Sigmoid colon (tissue), 7 donors: ENCODE results near the gene RBM19. TPM values are rescaled to one million over a fixed set of nuclear protein-coding genes. Genes with fewer than 3 reads are reported as not detected.

Experiments
- DNase-seq: peaks from one replicate; pipeline ENCODE4 v3.0.0-alpha.2; 2019
- H3K27ac ChIP-seq, 4 donors: fragments of 200-600 bp; sonication (generic); one replicate each; pipeline ENCODE4 v1.5.1; 2016 to 2019; ENCODE audit warnings: mild to moderate bottlenecking in 1 of 4
- H3K27me3 ChIP-seq, 3 donors: fragments of 200-600 bp; sonication (generic); one replicate each; pipeline ENCODE4 v1.5.1; 2019; ENCODE audit warnings: mild to moderate bottlenecking in 1 of 3
- H3K36me3 ChIP-seq, 4 donors: fragments of 200-600 bp; sonication (generic); one replicate each; pipeline ENCODE4 v1.5.1; 2016 to 2019
- H3K4me1 ChIP-seq, 4 donors: fragments of 200-600 bp; sonication (generic); one replicate each; pipeline ENCODE4 v1.5.1; 2017 to 2019
- H3K4me3 ChIP-seq, 4 donors: fragments of 200-600 bp; sonication (generic); one replicate each; pipeline ENCODE4 v1.5.1; 2017 to 2019; ENCODE audit warnings: mild to moderate bottlenecking in 2 of 4, moderate library complexity in 1 of 4
- H3K9me3 ChIP-seq, 4 donors: fragments of 200-600 bp in 3 of 4; sonication (generic) in 3 of 4; one replicate each; pipeline versions ENCODE4 v1.5.1 to v1.6.1; 2013 to 2019
- CTCF ChIP-seq, 4 experiments: fragments of 450-650 bp in 3 of 4; fragments of 200-600 bp in 1 of 4; IDR thresholded peaks; one replicate each; pipeline ENCODE4 v1.5.1; 2016 to 2019; ENCODE audit warnings: antibody characterized with exemption in 4 of 4, mild to moderate bottlenecking in 3 of 4, moderate library complexity in 2 of 4
- EP300 ChIP-seq, 4 donors: sonication (generic); formaldehyde crosslinking; IDR thresholded peaks; one replicate each; pipeline ENCODE4 v1.6.1; 2017; ENCODE audit warnings: antibody characterized with exemption in 4 of 4
- POLR2A ChIP-seq, 2 donors: fragments of 450-650 bp; IDR thresholded peaks; one replicate each; pipeline ENCODE4 v1.6.1; 2016; ENCODE audit warnings: antibody characterized with exemption in 2 of 2, mild to moderate bottlenecking in 2 of 2, moderate library complexity in 2 of 2
- POLR2AphosphoS5 ChIP-seq, 4 donors: sonication (generic); formaldehyde crosslinking; IDR thresholded peaks; one replicate each; pipeline ENCODE4 v1.6.1; 2017; ENCODE audit warnings: antibody characterized with exemption in 4 of 4
- WGBS, 2 donors: extraction: QIAGEN DNeasy Blood & Tissue Kit; methylation state at CpG; one replicate each; pipeline ENCODE4 v1.1.7; 2013; 5-methylcytosine and 5-hydroxymethylcytosine counted together
- intact Hi-C: fragments of 100-400 bp; cut with DNase I; formaldehyde crosslinking; loops from one replicate; pipeline ENCODE4 v1.15.1; 2023
- polyA plus RNA-seq, 3 donors: library from polyadenylated mRNA; stranded (reverse); fragments of 200-250 nt; gene quantifications; one replicate each; pipeline ENCODE4 v1.2.3, GENCODE V29; 2013
- total RNA-seq, 4 donors: library from RNA; depleted of rRNA; stranded (reverse); fragments of >200 nt; gene quantifications; one replicate each; pipeline ENCODE4 v1.1.0, GENCODE V29; 2016
- donor health status: healthy with polysubstance abuse.
- donor health status: Bipolar disorder and iron deficiency.
- donor health status: healthy.

Gene RBM19
- total and polyA plus RNA-seq, 7 donors: 5.3 to 42.7 (median 23.6) TPM

- H3K36me3 ChIP-seq: peaks cover 9 to 88% (median 53%) of the 10 kb centered on the region in 4 donors
- TF ChIP-seq EP300 (IDR thresholded peaks at IDR 0.05) (no peak), POLR2AphosphoS5 (IDR thresholded peaks at IDR 0.05) (no peak), POLR2A (IDR thresholded peaks at IDR 0.05) (no peak), CTCF (IDR thresholded peaks at IDR 0.05) (no peak)
- no peak for DNase-seq
- H3K9me3 ChIP-seq: no peaks in the 10 kb centered on the region
- H3K4me3 ChIP-seq: no peak overlapping the region
- no peaks in the 10 kb centered on the region for H3K27me3 ChIP-seq
- no peak overlapping the region for H3K27ac ChIP-seq
- H3K4me1 ChIP-seq: no peaks in the 10 kb centered on the region
- intact Hi-C loops: no loop called here
- 89 to 91% methylated on average over 3 of the region's 3 CpGs for WGBS, 2 donors
Measured at GRCh38 chr12:113921430-113921829, 44.7 kb downstream of the RBM19 start.

- H3K4me3 ChIP-seq: no peak overlapping the region
- 95 to 96% methylated on average over 5 of the region's 5 CpGs for WGBS, 2 donors
- H3K27ac ChIP-seq: no peak overlapping the region
- intact Hi-C loops: no loop called here
- H3K9me3 ChIP-seq: no peaks in the 10 kb centered on the region
- peaks cover 9 to 88% (median 46%) of the 10 kb centered on the region in 4 donors for H3K36me3 ChIP-seq
- no peak for TF ChIP-seq POLR2AphosphoS5 (IDR thresholded peaks at IDR 0.05)
- no peak for TF ChIP-seq EP300 (IDR thresholded peaks at IDR 0.05)
- H3K27me3 ChIP-seq: no peaks in the 10 kb centered on the region
- DNase-seq: no peak
- no peaks in the 10 kb centered on the region for H3K4me1 ChIP-seq
Measured at GRCh38 chr12:113919791-113920190, 46.3 kb downstream of the RBM19 start.

GRCh38 chr12:113918306-113918705 is 47.8 kb downstream of the RBM19 start:
- no peak for DNase-seq
- 88 to 96% methylated on average over 13 of the region's 13 CpGs for WGBS, 2 donors
- Histone ChIP-seq H3K27me3 (no peaks in the 10 kb centered on the region), H3K36me3 (peaks cover 2 to 78% (median 41%) of the 10 kb centered on the region in 4 donors), H3K27ac (no peak overlapping the region), H3K9me3 (no peaks in the 10 kb centered on the region), H3K4me3 (no peak overlapping the region), H3K4me1 (no peaks in the 10 kb centered on the region)
- no peak for TF ChIP-seq POLR2AphosphoS5 (IDR thresholded peaks at IDR 0.05)
- no peak for TF ChIP-seq CTCF (IDR thresholded peaks at IDR 0.05)
- no peak for TF ChIP-seq POLR2A (IDR thresholded peaks at IDR 0.05)
- no peak for TF ChIP-seq EP300 (IDR thresholded peaks at IDR 0.05)
- intact Hi-C loops: no loop called here

GRCh38 chr12:113917393-113917792 is 48.7 kb downstream of the RBM19 start:
- Histone ChIP-seq H3K9me3 (no peaks in the 10 kb centered on the region), H3K4me3 (no peak overlapping the region), H3K27me3 (no peaks in the 10 kb centered on the region), H3K27ac (no peak overlapping the region), H3K4me1 (no peaks in the 10 kb centered on the region), H3K36me3 (peaks cover 0 to 69% (median 35%) of the 10 kb centered on the region in 4 donors)
- 98 to 99% methylated on average over 5 of the region's 5 CpGs for WGBS, 2 donors
- intact Hi-C loops: no loop called here
- TF ChIP-seq POLR2AphosphoS5 (IDR thresholded peaks at IDR 0.05) (no peak), CTCF (IDR thresholded peaks at IDR 0.05) (no peak)
- no peak for DNase-seq

- 96 to 97% methylated on average over 13 of the region's 13 CpGs for WGBS, 2 donors
- Histone ChIP-seq H3K27ac (no peak overlapping the region), H3K4me1 (no peaks in the 10 kb centered on the region), H3K36me3 (peaks cover 0 to 71% (median 31%) of the 10 kb centered on the region in 4 donors), H3K4me3 (no peak overlapping the region), H3K9me3 (no peaks in the 10 kb centered on the region), H3K27me3 (no peaks in the 10 kb centered on the region)
- no peak for DNase-seq
- intact Hi-C loops: loop anchor here (5.0 kb wide), 1 partner anchor 603 kb away; no protein-coding TSS in a partner anchor
- TF ChIP-seq POLR2A (IDR thresholded peaks at IDR 0.05) (no peak), CTCF (IDR thresholded peaks at IDR 0.05) (no peak), EP300 (IDR thresholded peaks at IDR 0.05) (no peak), POLR2AphosphoS5 (IDR thresholded peaks at IDR 0.05) (no peak)
Measured at GRCh38 chr12:113914806-113915205, 51.3 kb downstream of the RBM19 start.
